Panc1 (cell line): Measurements from ENCODE around the gene AKT1. TPM values are rescaled to one million over a fixed set of nuclear protein-coding genes. Genes with fewer than 3 reads are reported as not detected.

Source experiments
- ATAC-seq: fragments of 200-7000 bp; cut with Tn5 transposase; 2 replicates; pipeline ENCODE4 v1.9.1; 2020; ENCODE audit warnings: mild to moderate bottlenecking, moderate library complexity
- BruUV-seq: library from RNA; stranded (reverse); fragments of 400-500 nt; replicated peaks from 2 replicates; lab custom pipeline; 2021; lab: Mats Ljungman, UMichigan
- CTCF ChIA-PET: fragments of 300-600 bp; sonication (Branson Sonifier 250); formaldehyde crosslinking; loops from one replicate; lab custom pipeline; 2022; ENCODE audit warnings: antibody characterized with exemption; lab: Charles Lee
- POLR2A ChIA-PET: fragments of 300-600 bp; sonication (Branson Sonifier 250); formaldehyde crosslinking; loops from one replicate; lab custom pipeline; 2022; ENCODE audit warnings: antibody characterized with exemption; lab: Charles Lee
- DNase-seq: peaks from one replicate; pipeline ENCODE4 v3.0.0-alpha.2; 2010; ENCODE audit warnings: low read depth, low spot score
- H3K27ac ChIP-seq: 2 replicates; pipeline ENCODE4 v1.5.1; 2011; ENCODE audit warnings: mild to moderate bottlenecking, low read length, inconsistent platforms
- H3K27me3 ChIP-seq: fragments of 200-500 bp; sonication (Bioruptor generic); 2 replicates; pipeline ENCODE4 v1.6.0; 2014; ENCODE audit warnings: low read length, inconsistent platforms; ENCODE audit not compliant: control insufficient read depth, insufficient read depth
- H3K36me3 ChIP-seq: fragments of 200-500 bp; sonication (Bioruptor generic); 2 replicates; pipeline ENCODE4 v1.5.1; 2014; ENCODE audit warnings: inconsistent platforms, mild to moderate bottlenecking, low read length, moderate library complexity; ENCODE audit not compliant: control insufficient read depth, insufficient read depth
- H3K4me1 ChIP-seq: 2 replicates; pipeline ENCODE4 v1.5.1; 2011; ENCODE audit warnings: inconsistent platforms, mild to moderate bottlenecking, low read length, moderate library complexity; ENCODE audit not compliant: control insufficient read depth, insufficient read depth
- H3K4me3 ChIP-seq, 2 experiments: 2 replicates each; pipeline ENCODE4 v1.5.1; 2011 to 2012; ENCODE audit warnings: low read depth in 2 of 2, low read length in 2 of 2, mild to moderate bottlenecking in 2 of 2, inconsistent platforms in 1 of 2, moderate library complexity in 1 of 2
- H3K9me3 ChIP-seq: fragments of 200-500 bp; sonication (Bioruptor generic); 2 replicates; pipeline ENCODE4 v1.5.1; 2014; ENCODE audit warnings: low read depth, mild to moderate bottlenecking, inconsistent platforms, low read length, moderate library complexity; ENCODE audit not compliant: control insufficient read depth, insufficient read depth
- CTCF ChIP-seq: fragments of 450-650 bp; IDR thresholded peaks from 2 replicates; pipeline ENCODE4 v1.5.1; 2017; ENCODE audit warnings: mild to moderate bottlenecking
- POLR2AphosphoS5 ChIP-seq: IDR thresholded peaks from 2 replicates; pipeline ENCODE4 v1.6.1; 2012; ENCODE audit warnings: mild to moderate bottlenecking, low read depth, low read length, moderate library complexity
- REST ChIP-seq, 2 experiments: IDR thresholded peaks; 2 replicates each; pipeline ENCODE4 v1.6.1; 2011 to 2012; ENCODE audit warnings: low read depth in 2 of 2, control low read depth in 1 of 2, low read length in 1 of 2, mild to moderate bottlenecking in 1 of 2, moderate library complexity in 1 of 2; ENCODE audit not compliant: insufficient read depth in 1 of 2
- SIN3A ChIP-seq: IDR thresholded peaks from 2 replicates; pipeline ENCODE4 v1.6.1; 2012; ENCODE audit warnings: low read depth, mild to moderate bottlenecking, low read length, moderate library complexity, borderline replicate concordance; ENCODE audit not compliant: insufficient read depth
- TCF7L2 ChIP-seq: IDR thresholded peaks from 2 replicates; pipeline ENCODE4 v1.6.1; 2011; ENCODE audit warnings: mild to moderate bottlenecking, low read depth, low read length, inconsistent platforms
- in situ Hi-C: cut with HindIII; loops from 2 replicates; pipeline ENCODE4 v1.10.0; 2016; ENCODE audit warnings: low sequenced_read_pairs, low pct_unique_long_range_greater_than_20kb
- intact Hi-C: fragments of 100-400 bp; cut with micrococcal nuclease; formaldehyde crosslinking; loops from one replicate; pipeline ENCODE4 v1.10.0; 2022; ENCODE audit not compliant: unreplicated experiment
- total RNA-seq: library from RNA; stranded (reverse); gene quantifications from one replicate; pipeline ENCODE4 v1.2.1, GENCODE V29; 2021; ENCODE audit not compliant: unreplicated experiment

Gene AKT1
- total RNA-seq, 1 experiment from 2014 or later = 175 TPM

GRCh38 chr14:104742586-104743455 lies 52.7 kb downstream of the AKT1 start:
- Histone ChIP-seq H3K4me3 (no peak overlapping the region), H3K27ac (no peak overlapping the region), H3K27me3 (no peaks in the 10 kb centered on the region), H3K36me3 (no peaks in the 10 kb centered on the region), H3K9me3 (no peaks in the 10 kb centered on the region), H3K4me1 (no peaks in the 10 kb centered on the region)
- no TSS peak for BruUV-seq
- ATAC-seq (no peak), DNase-seq (no peak)
- POLR2A ChIA-PET = no interaction called here
- TF ChIP-seq POLR2AphosphoS5 (no peak), REST (IDR thresholded peaks at IDR 0.05; ENCODE audit: insufficient read depth in 1 of 2, low read depth in 2 of 2, low read length in 1 of 2) (no peak), SIN3A (no peak), CTCF (no peak), TCF7L2 (no peak)
- intact Hi-C loops (no loop called here), in situ Hi-C loops (no loop called here)
- CTCF ChIA-PET = no interaction called here

GRCh38 chr14:104741803-104742251 lies 53.7 kb downstream of the AKT1 start:
- TF ChIP-seq REST (IDR thresholded peaks at IDR 0.05; ENCODE audit: insufficient read depth in 1 of 2, low read depth in 2 of 2, low read length in 1 of 2) (no peak), CTCF (no peak), POLR2AphosphoS5 (no peak), TCF7L2 (no peak), SIN3A (no peak)
- ATAC-seq (no peak), DNase-seq (no peak)
- Histone ChIP-seq H3K4me3 (no peak overlapping the region), H3K27me3 (no peaks in the 10 kb centered on the region), H3K27ac (no peak overlapping the region), H3K4me1 (no peaks in the 10 kb centered on the region), H3K36me3 (no peaks in the 10 kb centered on the region), H3K9me3 (no peaks in the 10 kb centered on the region)
- CTCF ChIA-PET = no interaction called here
- intact Hi-C loops = no loop called here
- no TSS peak for BruUV-seq
- in situ Hi-C loops = no loop called here
- POLR2A ChIA-PET = no interaction called here
